Measurements from ENCODE around the gene SUCNR1. TPM values are rescaled to one million over a fixed set of nuclear protein-coding genes. Genes with fewer than 3 reads are reported as not detected.

The SUCNR1 gene
- total RNA-seq, 1 donor from 2014 or later = not detected

DNA sequence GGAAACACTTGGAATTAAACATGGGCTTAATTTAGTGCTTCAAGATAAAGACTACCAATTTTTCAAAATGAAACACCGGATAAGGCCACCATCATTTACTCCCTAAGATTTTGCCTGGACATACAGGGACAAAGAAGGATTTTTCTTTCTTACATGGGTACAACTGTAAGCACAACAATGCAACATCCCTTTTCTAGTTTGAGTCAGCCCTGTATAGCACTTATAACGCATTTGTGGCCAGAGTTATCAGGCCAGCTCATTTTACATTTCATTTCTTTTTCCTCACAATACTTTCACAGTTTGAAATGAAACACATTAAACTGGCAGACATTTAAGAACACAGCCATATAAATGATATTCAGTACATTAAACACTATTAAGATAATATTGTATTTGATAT lies 9.8 kb upstream of the SUCNR1 start:
- no peaks in the 10 kb centered on the region for H3K9me3 Mint-ChIP-seq (ENCODE audit: unreplicated experiment)
- no peak overlapping the region for H3K4me3 Mint-ChIP-seq (ENCODE audit: unreplicated experiment)
- H3K4me1 Mint-ChIP-seq (ENCODE audit: unreplicated experiment) = peaks cover 30% of the 10 kb centered on the region
- no peaks in the 10 kb centered on the region for H3K27me3 Mint-ChIP-seq (ENCODE audit: unreplicated experiment)
- TF ChIP-seq, protein P1, sequence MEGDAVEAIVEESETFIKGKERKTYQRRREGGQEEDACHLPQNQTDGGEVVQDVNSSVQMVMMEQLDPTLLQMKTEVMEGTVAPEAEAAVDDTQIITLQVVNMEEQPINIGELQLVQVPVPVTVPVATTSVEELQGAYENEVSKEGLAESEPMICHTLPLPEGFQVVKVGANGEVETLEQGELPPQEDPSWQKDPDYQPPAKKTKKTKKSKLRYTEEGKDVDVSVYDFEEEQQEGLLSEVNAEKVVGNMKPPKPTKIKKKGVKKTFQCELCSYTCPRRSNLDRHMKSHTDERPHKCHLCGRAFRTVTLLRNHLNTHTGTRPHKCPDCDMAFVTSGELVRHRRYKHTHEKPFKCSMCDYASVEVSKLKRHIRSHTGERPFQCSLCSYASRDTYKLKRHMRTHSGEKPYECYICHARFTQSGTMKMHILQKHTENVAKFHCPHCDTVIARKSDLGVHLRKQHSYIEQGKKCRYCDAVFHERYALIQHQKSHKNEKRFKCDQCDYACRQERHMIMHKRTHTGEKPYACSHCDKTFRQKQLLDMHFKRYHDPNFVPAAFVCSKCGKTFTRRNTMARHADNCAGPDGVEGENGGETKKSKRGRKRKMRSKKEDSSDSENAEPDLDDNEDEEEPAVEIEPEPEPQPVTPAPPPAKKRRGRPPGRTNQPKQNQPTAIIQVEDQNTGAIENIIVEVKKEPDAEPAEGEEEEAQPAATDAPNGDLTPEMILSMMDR (IDR thresholded peaks at IDR 0.05) = no peak
- H3K36me3 Mint-ChIP-seq (ENCODE audit: unreplicated experiment) = no peaks in the 10 kb centered on the region
- H3K27ac Mint-ChIP-seq (ENCODE audit: unreplicated experiment) = no peak overlapping the region
- DNase-seq (ENCODE audit: extremely low spot score, unreplicated experiment) = no peak

DNA sequence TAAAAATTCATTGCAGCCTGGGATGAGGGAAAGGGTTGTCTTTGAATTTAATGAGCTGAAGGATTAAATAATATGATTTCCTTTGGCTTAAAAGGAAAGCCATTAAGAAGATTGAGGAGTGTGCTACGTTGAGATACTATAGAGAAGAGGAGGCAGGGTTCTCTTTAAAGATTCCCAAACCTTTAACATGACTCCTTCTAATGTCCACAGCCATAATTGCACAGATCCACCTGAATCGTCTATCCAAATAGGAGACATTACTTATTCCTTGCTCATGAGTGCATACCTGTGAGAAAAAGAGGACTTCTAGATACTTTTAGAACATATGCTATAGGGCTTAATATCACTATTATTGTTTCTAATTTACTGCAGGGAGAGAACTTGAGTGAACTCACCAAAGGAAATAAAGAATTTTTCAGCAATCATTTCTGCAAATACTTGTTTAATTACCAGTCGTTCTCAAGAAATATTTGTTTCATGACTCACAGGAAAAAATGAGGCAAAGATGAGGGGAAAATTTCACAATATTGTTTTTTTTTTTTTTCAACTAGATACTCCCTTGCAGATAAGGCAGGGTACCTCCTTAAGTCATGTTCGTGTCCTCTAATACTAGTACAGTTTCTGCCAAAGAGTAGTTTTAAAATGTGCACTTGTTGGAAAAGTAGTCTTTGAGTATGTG lies 8.9 kb upstream of the SUCNR1 start:
- H3K4me1 Mint-ChIP-seq (ENCODE audit: unreplicated experiment) = peaks cover 30% of the 10 kb centered on the region
- H3K4me3 Mint-ChIP-seq (ENCODE audit: unreplicated experiment) = no peak overlapping the region
- TF ChIP-seq, protein P1 (IDR thresholded peaks at IDR 0.05) = no peak
- H3K27ac Mint-ChIP-seq (ENCODE audit: unreplicated experiment) = peak overlapping the region; percentile 29
- DNase-seq (ENCODE audit: extremely low spot score, unreplicated experiment) = no peak
- no peaks in the 10 kb centered on the region for H3K27me3 Mint-ChIP-seq (ENCODE audit: unreplicated experiment)
- H3K9me3 Mint-ChIP-seq (ENCODE audit: unreplicated experiment) = no peaks in the 10 kb centered on the region
- H3K36me3 Mint-ChIP-seq (ENCODE audit: unreplicated experiment) = no peaks in the 10 kb centered on the region

DNA sequence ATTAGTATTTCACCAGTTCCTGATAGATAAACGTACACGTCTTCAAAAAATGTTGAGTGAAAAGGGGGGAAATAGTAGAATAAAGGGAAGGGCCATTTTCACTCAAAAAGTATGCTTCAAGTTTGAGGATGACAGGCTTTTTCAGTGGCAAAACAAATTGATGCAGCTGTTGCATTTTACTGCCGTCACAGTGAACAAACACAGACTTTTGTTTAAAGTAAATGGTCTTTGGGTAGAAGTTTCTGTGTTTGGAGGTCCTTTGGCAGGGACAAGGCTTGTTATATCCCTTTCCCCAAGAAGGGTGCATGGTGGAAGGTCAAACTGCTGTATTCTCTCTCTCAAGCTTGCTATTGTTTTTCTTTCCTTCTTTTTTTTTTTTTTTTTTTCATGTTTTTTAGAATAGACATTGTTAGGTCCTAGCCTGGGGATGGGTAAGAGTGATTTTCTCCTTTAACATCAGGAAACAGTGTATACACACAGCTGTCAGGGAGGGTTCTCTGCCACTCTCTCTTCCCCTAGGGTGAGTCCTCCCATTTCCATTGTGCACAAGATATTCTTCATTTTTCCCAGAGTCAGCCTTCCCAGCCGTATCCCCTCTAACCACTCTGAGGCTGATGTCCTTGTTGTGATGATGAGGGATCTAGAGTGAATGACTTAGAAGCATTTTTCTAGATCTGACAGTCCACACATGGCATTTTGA lies 6.6 kb upstream of the SUCNR1 start:
- TF ChIP-seq, protein P1 (IDR thresholded peaks at IDR 0.05) = no peak
- no peak for DNase-seq (ENCODE audit: extremely low spot score, unreplicated experiment)
- no peaks in the 10 kb centered on the region for H3K27me3 Mint-ChIP-seq (ENCODE audit: unreplicated experiment)
- H3K27ac Mint-ChIP-seq (ENCODE audit: unreplicated experiment) = peak overlapping the region; percentile 3
- H3K9me3 Mint-ChIP-seq (ENCODE audit: unreplicated experiment) = no peaks in the 10 kb centered on the region
- H3K4me3 Mint-ChIP-seq (ENCODE audit: unreplicated experiment) = no peak overlapping the region
- peaks cover 30% of the 10 kb centered on the region for H3K4me1 Mint-ChIP-seq (ENCODE audit: unreplicated experiment)
- H3K36me3 Mint-ChIP-seq (ENCODE audit: unreplicated experiment) = no peaks in the 10 kb centered on the region

DNA sequence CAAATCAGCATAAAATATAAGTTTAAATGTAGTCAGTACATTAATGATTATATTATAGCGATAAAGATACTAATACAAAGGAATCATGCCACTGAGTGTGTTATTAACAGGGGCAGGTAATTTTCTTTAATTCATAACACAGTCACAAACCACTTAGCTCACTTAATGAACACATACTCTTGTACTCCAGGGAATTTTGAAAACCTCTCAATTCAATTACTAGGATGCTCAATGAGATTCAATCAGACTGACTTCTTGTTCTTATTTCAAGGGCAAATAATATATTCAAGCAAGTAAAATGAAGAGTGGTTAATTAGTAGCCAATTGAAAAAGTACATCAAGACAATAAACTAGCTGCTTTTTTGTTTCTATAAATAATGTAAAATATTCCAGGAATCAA lies 5.8 kb upstream of the SUCNR1 start:
- no peaks in the 10 kb centered on the region for H3K9me3 Mint-ChIP-seq (ENCODE audit: unreplicated experiment)
- no peaks in the 10 kb centered on the region for H3K36me3 Mint-ChIP-seq (ENCODE audit: unreplicated experiment)
- no peak for DNase-seq (ENCODE audit: extremely low spot score, unreplicated experiment)
- H3K4me1 Mint-ChIP-seq (ENCODE audit: unreplicated experiment) = peaks cover 30% of the 10 kb centered on the region
- H3K4me3 Mint-ChIP-seq (ENCODE audit: unreplicated experiment) = no peak overlapping the region
- TF ChIP-seq, protein P1 (IDR thresholded peaks at IDR 0.05) = no peak
- H3K27me3 Mint-ChIP-seq (ENCODE audit: unreplicated experiment) = no peaks in the 10 kb centered on the region
- no peak overlapping the region for H3K27ac Mint-ChIP-seq (ENCODE audit: unreplicated experiment)

DNA sequence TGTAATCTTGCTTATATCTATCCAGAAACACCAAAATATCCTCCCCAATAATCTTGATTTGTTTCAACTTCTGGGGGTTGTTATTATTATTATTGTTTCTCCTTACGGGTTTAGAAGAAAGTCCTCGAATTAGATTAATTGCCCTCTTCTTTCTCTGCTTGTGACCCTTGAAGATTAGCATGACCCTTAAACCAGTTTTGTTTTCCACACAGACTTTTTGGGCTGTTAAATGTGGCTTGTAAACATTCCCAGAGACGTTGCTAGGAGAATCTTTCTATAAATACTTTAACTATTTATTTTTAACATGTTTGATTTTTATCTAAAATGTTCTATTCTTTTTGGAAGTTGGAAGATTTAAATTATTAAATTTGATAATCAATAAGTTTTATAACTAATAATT lies 4.3 kb upstream of the SUCNR1 start:
- no peak overlapping the region for H3K4me3 Mint-ChIP-seq (ENCODE audit: unreplicated experiment)
- no peaks in the 10 kb centered on the region for H3K27me3 Mint-ChIP-seq (ENCODE audit: unreplicated experiment)
- H3K9me3 Mint-ChIP-seq (ENCODE audit: unreplicated experiment) = no peaks in the 10 kb centered on the region
- DNase-seq (ENCODE audit: extremely low spot score, unreplicated experiment) = no peak
- TF ChIP-seq, protein P1 (IDR thresholded peaks at IDR 0.05) = no peak
- H3K27ac Mint-ChIP-seq (ENCODE audit: unreplicated experiment) = no peak overlapping the region
- H3K4me1 Mint-ChIP-seq (ENCODE audit: unreplicated experiment) = peaks cover 24% of the 10 kb centered on the region
- no peaks in the 10 kb centered on the region for H3K36me3 Mint-ChIP-seq (ENCODE audit: unreplicated experiment)
